Stimulated activated CD8-positive, alpha-beta memory T cell treated with anti-CD3 and anti-CD28 coated beads, Interleukin-7, amount 100 ng/mL, for 1 hour (primary cell): ENCODE data around the gene SLC39A6.
"Not testable (repeated sequence)": the region's sequence is repeated elsewhere in the genome, so short reads cannot be mapped to it uniquely, and the experiment has no call there.

ENCODE experiments used
- DNase-seq, 2 donors: peaks; one replicate each; pipeline ENCODE4 v3.0.0-alpha.2; 2020; ENCODE audit warnings: low read depth in 2 of 2

Gene SLC39A6, protein sequence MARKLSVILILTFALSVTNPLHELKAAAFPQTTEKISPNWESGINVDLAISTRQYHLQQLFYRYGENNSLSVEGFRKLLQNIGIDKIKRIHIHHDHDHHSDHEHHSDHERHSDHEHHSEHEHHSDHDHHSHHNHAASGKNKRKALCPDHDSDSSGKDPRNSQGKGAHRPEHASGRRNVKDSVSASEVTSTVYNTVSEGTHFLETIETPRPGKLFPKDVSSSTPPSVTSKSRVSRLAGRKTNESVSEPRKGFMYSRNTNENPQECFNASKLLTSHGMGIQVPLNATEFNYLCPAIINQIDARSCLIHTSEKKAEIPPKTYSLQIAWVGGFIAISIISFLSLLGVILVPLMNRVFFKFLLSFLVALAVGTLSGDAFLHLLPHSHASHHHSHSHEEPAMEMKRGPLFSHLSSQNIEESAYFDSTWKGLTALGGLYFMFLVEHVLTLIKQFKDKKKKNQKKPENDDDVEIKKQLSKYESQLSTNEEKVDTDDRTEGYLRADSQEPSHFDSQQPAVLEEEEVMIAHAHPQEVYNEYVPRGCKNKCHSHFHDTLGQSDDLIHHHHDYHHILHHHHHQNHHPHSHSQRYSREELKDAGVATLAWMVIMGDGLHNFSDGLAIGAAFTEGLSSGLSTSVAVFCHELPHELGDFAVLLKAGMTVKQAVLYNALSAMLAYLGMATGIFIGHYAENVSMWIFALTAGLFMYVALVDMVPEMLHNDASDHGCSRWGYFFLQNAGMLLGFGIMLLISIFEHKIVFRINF

DNA sequence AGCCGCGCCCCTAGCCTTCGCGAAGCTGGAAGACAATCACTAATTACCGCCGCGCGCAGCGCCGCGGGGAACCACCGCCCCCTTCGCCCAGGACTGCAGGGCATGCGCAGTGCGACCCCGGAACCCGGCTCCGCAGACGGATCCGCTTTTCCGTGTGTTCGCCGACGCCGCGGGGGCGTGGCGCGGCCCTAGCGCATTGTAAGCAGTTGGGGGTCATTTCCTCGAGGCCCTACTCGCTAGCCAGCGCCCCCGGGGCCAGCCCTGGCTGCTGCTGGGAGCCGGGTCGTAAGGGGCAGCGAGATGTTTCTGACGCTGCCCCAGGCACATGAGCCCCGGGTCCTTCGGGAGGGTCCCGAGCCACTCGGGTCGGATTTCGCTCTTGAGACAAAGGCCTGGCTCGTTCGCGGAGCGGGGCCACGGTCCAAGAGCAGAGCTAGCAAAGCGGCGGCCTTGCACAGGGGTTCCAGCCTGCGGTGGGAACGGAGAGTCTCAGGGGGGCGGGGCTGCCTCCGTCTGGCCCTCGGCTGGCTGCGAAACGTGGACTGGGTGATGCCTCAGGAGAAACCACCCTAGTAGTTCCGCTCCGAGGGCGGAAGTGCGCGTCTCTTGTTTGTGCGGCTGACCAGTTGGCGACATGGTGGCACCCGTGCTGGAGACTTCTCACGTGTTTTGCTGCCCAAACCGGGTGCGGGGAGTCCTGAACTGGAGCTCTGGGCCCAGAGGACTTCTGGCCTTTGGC is at the start of gene SLC39A6, which contains the start of gene ELP2:
TSS of gene SLC39A6 (minus strand) at position 41 of the 739 bp plus-strand sequence. CDS start 2,333 bp downstream, outside the sequence.
TSS of gene ELP2 (plus strand) at position 600 of the 739 bp plus-strand sequence. CDS start at position 635, 35 bp downstream.
- peak; percentile 89 to 93 for DNase-seq

DNA sequence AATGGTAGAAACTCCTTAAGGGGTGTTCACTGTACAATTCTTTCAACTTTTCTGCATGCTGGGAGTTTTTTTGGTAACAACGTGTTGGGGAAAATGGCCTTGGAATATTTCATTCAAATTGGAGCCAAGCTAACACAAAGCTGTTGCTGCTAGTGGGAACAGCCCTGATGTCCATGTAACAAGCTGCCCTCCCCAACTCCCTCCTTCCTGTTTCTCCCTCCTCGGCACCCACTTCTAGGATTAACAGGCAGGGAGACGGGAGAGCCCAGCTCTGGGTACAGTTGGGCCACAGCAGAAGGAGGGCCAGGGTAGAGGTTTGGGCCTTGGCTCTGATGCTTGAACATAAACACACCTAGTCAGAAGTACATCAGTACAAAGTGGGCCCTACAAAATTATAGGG is 48.8 kb upstream of the SLC39A6 start:
- DNase-seq: no peak

DNA sequence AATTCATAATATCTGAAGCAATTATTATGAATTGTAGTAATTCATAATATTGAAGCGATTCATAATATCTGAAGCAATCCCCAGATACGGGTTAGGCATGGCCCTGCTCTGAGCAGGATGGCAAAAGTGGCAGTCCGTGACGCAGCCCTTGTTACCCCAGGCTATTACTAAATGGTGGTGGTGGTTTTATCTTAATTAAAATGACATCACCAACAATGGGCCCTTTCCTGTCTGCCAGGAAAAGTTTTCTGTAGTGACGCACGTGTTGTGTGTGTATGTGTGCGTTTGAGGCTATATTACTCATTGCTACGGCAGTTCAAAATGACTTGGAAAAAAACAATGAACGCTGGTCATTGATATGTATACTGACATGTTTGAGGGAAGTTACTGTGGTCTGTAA is 47.6 kb upstream of the SLC39A6 start:
- no peak for DNase-seq

DNA sequence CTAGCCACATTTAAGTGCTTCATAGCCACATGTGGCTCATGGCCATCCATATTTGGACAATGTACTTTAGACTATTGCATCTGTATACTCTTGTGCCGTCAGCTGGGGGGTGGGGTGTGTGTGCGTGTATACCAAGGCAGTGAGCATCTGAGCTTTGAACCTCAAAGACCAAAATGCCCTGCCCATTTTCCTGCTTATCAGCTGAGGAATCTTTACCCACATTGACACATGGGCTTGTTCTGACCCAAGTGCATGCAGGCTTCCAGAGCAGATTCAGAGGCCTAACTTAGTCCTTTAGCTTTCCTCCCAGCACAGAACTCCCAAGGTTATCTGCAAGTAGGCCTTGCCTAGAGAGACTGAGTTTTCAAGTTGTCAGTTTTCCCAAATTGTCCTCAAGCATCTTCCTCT is 47.0 kb upstream of the SLC39A6 start:
- no peak for DNase-seq

DNA sequence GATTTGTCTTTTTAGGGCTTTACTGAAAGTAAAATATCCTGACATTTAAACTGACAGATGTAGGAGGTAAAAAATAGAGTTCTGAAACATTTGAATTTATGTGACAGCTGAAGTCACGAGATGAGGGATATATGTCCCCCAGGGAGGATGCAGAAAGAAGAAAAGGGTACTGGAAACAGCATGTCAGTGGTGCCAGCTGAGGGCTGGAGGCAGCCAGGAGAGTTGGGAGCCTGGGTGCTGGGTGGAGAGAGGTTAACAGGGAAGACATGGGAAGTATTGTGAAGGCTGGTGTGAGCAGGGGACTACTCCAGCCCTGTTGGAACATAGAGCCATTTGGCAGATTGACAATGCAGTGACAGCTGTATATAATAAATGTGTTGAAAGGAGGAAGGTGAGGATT is 46.3 kb upstream of the SLC39A6 start:
- no peak for DNase-seq

DNA sequence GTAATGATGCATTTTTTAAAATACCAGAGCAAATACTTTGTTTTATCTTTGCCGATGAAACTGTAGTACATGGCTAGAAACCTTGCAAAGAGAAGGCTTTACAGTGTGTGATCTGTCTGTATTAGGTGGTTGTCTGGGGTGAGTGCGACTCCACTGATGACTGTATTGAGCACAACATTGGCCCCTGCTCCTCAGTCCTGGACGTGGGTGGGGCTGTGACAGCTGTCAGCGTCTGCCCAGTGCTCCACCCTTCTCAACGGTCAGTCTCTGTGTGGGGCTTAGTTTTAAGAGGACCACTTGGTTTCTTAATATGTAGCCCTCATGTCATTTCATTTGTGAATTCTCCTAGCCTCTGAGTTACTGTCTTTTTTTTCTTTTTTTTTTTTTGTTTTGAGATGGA is 40.8 kb upstream of the SLC39A6 start:
- no peak for DNase-seq

DNA sequence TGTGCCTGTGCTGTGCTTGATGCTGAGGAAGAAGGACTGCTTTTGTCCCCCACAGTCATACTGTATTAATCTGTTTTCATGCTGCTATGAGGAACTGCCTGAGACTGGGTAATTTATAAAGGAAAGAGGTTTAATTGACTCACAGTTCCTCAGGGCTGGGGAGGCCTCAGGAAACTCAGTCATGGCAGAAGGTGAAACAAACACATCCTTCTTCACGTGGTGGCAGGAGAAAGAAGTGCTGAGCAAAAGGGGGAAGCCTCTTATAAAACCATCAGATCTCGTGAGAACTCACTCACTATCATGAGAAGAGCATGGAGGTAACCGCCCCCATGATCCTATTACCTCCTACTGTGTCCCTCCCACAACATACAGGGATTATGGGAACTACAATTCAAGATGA is 39.2 kb upstream of the SLC39A6 start:
- not testable (repeated sequence) for DNase-seq

DNA sequence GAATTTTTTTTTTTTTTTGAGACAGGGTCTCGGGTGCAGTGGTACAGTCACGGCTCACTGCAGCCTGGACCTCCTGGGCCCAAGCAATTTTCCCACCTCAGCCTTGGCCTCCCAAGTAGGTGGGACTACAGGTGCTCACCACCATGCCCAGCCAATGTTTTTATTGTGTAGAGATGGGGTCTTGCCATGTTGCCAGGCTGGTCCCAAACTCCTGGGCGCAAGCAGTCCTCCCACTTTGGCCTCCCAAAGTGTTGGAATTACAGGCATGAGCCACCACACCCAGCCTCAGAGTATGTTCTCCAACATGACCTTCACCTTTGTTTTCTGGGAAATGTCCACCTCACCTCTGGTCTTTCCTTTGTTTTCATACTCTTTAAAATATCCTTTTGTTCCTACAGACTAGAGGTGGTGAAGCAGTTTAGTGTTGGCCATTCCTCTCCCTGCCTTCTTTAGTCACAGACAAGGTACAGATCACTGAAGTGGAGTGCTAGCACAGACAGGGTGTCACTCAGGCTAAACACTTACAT is 38.6 kb upstream of the SLC39A6 start:
- DNase-seq: no peak

DNA sequence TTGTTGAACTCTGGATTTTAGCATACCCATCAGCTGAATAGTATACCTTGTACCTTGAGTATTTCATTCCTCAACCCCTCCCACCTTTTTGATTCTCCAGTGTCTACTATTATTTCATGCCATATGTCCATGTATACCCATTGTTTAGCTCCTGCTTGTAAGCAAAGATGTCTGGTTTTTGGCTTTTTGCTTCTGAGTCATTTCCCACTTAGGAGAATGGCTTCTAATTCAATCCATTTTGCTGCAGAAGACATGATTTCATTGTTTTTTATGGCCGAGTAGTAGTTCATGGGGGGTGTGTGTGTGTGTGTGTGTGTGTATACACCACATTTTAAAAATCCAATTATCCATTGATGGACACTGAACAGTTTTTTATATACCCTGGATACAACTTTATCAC is 33.8 kb upstream of the SLC39A6 start:
- DNase-seq: no peak

DNA sequence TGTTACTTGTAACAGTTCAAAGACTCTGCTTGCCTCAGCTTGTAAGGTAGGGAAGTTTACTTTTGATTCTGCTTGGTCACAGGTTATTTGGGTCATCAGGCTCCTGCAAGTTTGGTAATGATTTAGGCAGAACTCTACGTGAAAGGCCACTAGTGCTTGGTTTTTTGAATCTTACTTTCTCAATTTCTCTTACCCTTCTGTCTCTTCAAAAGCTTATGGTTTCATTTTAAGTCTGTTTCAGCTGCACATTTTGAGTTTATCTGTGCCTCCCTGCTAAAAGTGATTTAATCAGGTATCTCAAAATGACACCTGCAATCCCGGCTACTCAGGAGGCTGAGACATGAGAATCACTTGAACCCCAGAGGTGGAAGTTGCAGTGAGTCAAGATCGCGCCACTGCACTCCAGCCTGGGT is 31.8 kb upstream of the SLC39A6 start:
- no peak for DNase-seq

DNA sequence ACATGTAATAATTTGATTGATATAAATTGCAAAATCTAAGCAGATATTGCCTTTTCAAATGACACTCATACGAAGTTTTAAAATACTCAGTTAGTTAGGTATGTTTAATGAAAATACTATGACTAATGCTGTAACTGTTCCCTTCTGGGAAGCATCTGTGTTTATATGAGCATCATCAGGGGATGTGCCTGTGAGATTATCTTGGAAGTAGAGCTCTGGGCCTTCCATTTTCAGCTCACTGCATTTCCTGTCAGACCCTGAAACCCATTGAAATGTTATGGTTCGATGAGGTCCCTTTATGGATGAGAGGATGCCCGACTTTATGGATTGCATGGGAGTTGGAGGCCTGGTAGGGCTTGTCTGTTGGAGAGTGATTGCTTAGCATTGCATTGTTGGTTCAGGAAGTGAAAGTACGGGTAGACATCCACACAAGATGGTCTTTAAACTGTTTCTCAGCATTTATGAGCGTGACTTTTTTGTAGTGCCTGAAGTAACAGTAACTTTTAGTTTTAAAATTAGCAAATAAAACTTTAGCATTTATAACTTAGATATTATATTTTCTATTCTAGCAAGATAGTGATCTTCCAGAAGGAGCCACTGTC is 29.2 kb upstream of the SLC39A6 start:
- DNase-seq: no peak

DNA sequence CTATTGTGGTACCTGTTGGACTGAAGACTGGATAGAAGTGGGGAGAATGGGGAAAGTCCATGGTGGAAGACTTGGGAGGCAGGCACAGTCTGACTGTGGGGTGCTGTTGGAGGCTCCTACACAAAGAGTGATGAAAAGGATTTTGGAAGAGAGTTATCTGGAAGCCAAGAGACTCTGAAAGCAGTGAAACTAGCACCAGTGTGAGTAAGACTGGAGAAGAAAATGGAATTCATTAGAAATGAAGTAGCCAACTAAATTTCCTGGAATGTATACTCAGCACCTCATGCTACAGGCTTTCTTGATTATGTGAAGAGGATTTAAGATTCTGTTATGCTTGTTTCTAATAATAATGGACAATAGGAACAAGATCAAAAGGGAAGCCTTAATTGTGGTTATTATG is 28.3 kb upstream of the SLC39A6 start:
- no peak for DNase-seq

DNA sequence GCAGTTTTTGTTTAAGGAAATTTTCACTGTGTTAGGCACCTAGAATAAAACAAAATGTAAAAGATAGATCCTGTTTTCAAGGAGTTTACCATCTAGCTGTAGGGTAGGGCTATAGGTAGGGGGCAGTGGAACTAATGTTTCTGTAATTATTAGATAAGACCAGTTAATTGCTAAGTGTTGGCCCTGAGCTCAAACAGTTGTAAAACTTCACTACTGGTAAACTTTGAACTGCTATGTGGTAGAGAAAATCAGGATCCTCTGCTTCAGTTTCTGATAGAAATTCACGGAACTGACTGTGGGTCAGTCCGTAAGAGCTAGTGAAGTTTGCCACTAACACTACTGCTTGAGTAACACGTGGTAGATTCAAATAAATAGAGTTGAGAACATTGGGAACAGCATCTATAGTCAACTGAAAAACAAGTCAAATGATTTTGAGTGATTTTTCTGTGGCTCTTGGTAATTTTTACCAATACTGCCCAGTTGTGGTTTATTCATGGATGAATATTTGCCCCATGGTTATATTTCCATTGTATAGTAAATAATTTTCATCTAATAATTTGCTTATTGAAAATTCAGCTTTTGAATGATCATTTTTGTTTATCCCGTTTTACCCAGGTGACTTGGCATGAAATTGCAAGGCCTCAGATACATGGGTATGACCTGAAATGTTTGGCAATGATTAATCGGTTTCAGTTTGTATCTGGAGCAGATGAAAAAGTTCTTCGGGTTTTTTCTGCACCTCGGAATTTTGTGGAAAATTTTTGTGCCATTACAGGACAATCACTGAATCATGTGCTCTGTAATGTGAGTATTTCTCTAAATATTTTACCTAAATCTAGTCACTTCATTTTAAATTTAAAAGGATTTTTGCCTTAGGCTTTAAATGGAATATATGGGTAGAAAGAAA is 27.0 kb upstream of the SLC39A6 start:
- no peak for DNase-seq

DNA sequence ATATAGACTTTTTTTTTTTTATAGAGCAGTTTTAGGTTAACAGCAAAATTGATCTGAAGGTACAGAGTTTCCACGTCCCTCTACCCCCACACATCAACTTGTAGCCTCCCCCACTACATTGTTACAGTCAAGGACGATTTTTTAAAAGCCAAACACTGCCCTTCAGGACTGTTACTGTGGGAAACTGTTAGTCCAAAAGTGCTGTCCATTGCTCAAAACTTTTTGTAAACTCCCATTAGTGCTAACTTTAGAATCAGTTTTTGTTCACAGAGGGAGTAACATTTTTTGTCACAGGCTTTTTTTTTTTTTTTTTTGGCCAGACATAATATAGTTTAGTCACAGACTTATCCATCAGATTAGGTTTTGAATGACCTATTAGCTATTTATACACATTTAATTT is 24.6 kb upstream of the SLC39A6 start:
- no peak for DNase-seq

DNA sequence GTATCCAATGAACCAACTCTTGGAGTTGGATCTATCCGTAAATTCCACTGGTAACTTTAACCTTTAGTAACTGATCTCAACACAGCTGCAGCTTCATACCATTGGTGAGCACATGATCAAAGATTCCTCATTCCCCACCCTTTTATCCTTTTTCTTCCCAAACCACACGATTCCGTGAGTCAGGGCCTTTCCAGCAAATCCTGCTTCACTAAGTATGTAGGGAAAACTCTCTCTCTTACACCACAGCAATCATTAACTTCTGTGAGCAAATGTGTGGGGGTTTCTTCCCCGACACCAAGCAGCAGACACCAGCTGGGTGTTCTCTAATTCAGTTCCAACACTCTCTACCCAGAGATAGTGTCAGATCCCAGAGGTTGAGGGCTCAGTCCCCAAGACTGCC is 24.1 kb upstream of the SLC39A6 start:
- no peak for DNase-seq

DNA sequence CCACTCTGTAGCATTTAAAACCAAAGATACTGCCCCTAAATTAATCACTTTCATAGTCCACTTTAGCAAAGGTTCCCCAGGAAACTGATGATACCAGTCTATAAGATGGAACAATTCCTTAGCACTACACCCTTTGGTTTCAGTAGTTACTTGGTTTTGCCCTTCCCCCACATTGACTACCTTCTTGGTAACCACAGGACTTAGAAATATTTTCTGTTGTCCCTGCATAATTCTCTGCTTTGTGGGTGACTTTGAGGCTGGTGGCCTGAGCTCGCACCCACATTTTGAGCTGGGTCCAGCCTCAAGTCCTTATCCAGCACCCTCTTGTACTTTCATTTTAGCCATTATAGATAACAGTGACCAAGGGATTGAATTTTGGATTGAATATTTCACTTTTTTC is 23.6 kb upstream of the SLC39A6 start:
- no peak for DNase-seq

DNA sequence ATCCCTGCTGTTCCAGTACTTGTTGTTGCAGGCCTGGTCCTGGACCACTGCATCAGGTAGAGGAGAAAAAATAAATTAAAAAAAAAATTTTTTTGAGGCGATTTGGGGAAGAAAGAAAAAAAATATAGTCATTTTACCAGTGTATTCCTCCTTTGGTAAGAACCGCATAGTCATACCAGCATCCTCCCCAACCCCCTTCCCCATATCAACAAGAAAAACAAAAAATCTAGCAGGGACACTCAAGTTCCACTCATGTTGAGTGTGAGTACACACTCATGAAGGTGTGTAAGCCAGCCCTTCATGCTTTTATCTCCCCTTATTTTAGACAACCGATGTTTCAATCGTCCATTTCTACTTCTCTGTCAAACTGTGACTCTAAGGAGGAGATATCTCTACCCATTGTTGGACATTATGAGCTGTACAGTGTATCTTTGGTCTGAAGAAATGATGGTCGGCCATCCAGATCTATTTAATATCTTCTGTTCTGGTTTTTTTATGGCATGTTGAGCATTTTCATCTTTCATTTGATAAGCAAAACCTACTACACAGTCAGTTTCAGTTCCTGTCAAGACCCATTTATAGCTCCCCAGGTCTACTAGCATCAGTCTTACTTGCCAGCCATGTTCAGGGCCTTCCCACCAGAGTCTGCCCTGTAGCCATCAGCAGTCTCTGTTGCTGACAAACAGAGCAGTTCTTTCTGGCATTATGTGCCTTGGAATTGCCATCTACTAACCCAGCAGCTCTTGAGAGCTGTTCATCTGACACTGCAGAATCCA is 20.6 kb upstream of the SLC39A6 start:
- no peak for DNase-seq

DNA sequence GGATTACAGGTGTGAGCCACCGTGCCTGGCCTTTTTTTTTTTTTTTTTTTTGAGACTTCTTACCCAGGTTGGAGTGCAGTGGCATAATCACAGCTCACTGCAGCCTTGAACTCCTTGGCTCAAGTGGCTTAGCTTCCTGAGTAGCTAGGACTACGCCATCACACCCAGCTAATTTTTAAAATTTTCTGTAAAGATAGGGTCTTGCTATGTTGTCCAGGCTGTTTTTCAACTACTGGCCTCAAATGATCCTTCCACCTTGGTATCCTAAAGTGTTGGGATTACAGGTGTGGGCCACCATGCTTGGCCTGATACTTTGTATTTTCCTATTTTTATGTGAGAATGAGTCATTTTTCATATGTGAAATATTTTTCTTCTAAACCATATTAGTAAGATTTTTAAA is 14.3 kb upstream of the SLC39A6 start:
- DNase-seq: no peak

DNA sequence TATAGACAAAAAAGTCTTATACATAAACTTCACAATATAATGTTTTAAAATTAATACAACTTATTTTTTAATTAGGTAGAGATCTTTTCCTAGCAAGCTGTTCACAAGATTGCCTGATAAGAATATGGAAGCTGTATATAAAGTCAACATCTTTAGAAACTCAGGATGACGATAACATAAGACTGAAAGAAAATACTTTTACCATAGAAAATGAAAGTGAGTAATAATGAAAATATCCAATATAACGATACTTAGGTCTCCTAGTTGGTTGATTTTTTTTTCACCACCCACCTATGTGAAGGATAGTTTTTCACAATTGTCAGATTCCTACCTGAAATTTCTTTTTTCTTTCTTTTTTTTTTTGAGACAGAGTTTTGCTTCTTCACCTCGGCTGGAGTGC is 13.6 kb upstream of the SLC39A6 start:
- no peak for DNase-seq

DNA sequence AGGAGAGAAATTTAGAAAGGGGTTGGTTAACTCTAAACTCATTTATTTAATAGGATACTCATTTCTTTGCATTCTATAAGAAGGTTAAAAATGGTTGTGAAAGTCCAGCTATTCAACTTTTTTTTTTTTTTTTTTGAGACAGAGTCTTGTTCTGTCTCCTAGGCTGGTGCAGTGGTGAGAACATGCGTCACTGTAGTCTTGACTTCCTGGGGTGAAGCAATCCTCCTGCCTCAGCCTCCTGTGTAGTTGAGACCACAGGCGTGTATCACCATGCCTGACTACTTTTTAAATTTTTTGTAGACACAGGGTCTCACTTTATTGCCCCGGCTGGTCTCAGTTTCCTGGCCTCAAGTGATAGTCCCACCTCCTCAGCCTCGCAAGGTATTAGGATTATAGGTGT is 12.4 kb upstream of the SLC39A6 start:
- DNase-seq: no peak
